HCT116 (cell line): Measurements from ENCODE around the gene UBE2O.

Experiments
- EZH2 ChIP-seq: fragments of 200-600 bp; sonication (generic); IDR thresholded peaks from 2 replicates; pipeline ENCODE4 v1.6.1; 2017; ENCODE audit warnings: antibody characterized with exemption, mixed run types
- POLR2A ChIP-seq: IDR thresholded peaks from 2 replicates; pipeline ENCODE4 v1.7.0; 2011; ENCODE audit warnings: borderline replicate concordance; ENCODE audit not compliant: insufficient read depth, insufficient read length; ENCODE audit errors: extremely low read depth
- POLR2AphosphoS5 ChIP-seq: IDR thresholded peaks from 2 replicates; pipeline ENCODE4 v1.6.1; 2011; ENCODE audit warnings: mild to moderate bottlenecking, low read depth, low read length, moderate library complexity
- SRF ChIP-seq: IDR thresholded peaks from 2 replicates; pipeline ENCODE4 v1.6.1; 2012; ENCODE audit warnings: low read depth
- YY1 ChIP-seq: IDR thresholded peaks from 2 replicates; pipeline ENCODE4 v1.6.1; 2011; ENCODE audit warnings: low read length, low read depth, moderate library complexity, mild to moderate bottlenecking; ENCODE audit not compliant: insufficient replicate concordance; ENCODE audit errors: extremely low read depth
- ZFX ChIP-seq: fragments of 450-650 bp; IDR thresholded peaks from 2 replicates; pipeline ENCODE4 v1.6.1; 2017
- TF ChIP-seq, protein P1 (sequence below): IDR thresholded peaks from 2 replicates; pipeline ENCODE4 v1.6.1; 2012; ENCODE audit warnings: low read depth
- TF ChIP-seq, protein P2 (sequence below), 3 experiments: fragments of 200-600 bp in 1 of 3; sonication (generic) in 1 of 3; IDR thresholded peaks in 2 of 3; conservative IDR thresholded peaks in 1 of 3; 2 replicates each; pipeline ENCODE4 v1.5.1; 2012 to 2017; ENCODE audit warnings: low read depth in 2 of 3, low read length in 2 of 3, antibody characterized with exemption in 1 of 3, borderline replicate concordance in 1 of 3, control low read depth in 1 of 3, mild to moderate bottlenecking in 1 of 3, mixed read lengths in 1 of 3, mixed run types in 1 of 3, moderate library complexity in 1 of 3; ENCODE audit not compliant: insufficient read depth in 1 of 3
- TF ChIP-seq, protein P3 (sequence below): IDR thresholded peaks from 2 replicates; pipeline ENCODE4 v1.6.1; 2012
- TF ChIP-seq, protein P4 (sequence below): IDR thresholded peaks from 2 replicates; pipeline ENCODE4 v1.6.1; 2011; ENCODE audit warnings: mild to moderate bottlenecking, low read length, moderate library complexity; ENCODE audit not compliant: insufficient replicate concordance; ENCODE audit errors: extremely low read depth

DNA sequence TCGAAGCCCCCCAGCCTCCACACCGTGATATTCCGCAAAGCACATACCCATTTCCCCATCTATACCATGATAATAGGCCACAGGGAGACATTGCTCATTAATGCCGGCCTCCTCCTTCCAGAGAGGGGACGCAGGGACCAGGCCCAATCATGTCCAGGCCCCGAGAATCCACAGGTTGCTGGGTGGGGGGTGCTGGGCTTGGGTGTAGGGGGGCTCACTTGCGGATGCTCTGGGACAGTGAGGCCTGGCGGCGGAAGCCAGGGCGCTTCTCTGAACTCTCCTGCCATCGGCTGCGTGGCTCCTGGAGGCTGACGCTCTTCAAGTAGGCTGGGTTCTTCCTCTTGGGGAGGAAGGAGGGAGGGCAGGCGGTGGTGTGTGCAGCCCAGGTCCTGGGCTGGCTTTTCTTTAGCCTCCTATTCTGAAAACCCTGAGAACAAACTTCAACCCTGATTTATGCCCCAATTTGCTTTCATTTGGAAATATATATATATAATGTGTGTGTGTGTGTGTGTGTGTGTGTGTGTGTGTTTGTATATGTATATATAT, 26.6 kb upstream of the UBE2O start:
- TF ChIP-seq, protein P1, sequence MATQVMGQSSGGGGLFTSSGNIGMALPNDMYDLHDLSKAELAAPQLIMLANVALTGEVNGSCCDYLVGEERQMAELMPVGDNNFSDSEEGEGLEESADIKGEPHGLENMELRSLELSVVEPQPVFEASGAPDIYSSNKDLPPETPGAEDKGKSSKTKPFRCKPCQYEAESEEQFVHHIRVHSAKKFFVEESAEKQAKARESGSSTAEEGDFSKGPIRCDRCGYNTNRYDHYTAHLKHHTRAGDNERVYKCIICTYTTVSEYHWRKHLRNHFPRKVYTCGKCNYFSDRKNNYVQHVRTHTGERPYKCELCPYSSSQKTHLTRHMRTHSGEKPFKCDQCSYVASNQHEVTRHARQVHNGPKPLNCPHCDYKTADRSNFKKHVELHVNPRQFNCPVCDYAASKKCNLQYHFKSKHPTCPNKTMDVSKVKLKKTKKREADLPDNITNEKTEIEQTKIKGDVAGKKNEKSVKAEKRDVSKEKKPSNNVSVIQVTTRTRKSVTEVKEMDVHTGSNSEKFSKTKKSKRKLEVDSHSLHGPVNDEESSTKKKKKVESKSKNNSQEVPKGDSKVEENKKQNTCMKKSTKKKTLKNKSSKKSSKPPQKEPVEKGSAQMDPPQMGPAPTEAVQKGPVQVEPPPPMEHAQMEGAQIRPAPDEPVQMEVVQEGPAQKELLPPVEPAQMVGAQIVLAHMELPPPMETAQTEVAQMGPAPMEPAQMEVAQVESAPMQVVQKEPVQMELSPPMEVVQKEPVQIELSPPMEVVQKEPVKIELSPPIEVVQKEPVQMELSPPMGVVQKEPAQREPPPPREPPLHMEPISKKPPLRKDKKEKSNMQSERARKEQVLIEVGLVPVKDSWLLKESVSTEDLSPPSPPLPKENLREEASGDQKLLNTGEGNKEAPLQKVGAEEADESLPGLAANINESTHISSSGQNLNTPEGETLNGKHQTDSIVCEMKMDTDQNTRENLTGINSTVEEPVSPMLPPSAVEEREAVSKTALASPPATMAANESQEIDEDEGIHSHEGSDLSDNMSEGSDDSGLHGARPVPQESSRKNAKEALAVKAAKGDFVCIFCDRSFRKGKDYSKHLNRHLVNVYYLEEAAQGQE, result no peak
- TF ChIP-seq, protein P2, sequence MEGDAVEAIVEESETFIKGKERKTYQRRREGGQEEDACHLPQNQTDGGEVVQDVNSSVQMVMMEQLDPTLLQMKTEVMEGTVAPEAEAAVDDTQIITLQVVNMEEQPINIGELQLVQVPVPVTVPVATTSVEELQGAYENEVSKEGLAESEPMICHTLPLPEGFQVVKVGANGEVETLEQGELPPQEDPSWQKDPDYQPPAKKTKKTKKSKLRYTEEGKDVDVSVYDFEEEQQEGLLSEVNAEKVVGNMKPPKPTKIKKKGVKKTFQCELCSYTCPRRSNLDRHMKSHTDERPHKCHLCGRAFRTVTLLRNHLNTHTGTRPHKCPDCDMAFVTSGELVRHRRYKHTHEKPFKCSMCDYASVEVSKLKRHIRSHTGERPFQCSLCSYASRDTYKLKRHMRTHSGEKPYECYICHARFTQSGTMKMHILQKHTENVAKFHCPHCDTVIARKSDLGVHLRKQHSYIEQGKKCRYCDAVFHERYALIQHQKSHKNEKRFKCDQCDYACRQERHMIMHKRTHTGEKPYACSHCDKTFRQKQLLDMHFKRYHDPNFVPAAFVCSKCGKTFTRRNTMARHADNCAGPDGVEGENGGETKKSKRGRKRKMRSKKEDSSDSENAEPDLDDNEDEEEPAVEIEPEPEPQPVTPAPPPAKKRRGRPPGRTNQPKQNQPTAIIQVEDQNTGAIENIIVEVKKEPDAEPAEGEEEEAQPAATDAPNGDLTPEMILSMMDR (IDR thresholded peaks at IDR 0.05 in 2 of 3, conservative IDR thresholded peaks at IDR 0.05 in 1 of 3; ENCODE audit: borderline replicate concordance in 1 of 3, insufficient read depth in 1 of 3, low read depth in 2 of 3, low read length in 2 of 3), result no peak
- TF ChIP-seq POLR2A (no peak), POLR2AphosphoS5 (no peak), EZH2 (no peak), SRF (no peak), YY1 (no peak), ZFX (no peak)
- TF ChIP-seq, protein P3, sequence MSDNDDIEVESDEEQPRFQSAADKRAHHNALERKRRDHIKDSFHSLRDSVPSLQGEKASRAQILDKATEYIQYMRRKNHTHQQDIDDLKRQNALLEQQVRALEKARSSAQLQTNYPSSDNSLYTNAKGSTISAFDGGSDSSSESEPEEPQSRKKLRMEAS, result no peak
- TF ChIP-seq, protein P4, sequence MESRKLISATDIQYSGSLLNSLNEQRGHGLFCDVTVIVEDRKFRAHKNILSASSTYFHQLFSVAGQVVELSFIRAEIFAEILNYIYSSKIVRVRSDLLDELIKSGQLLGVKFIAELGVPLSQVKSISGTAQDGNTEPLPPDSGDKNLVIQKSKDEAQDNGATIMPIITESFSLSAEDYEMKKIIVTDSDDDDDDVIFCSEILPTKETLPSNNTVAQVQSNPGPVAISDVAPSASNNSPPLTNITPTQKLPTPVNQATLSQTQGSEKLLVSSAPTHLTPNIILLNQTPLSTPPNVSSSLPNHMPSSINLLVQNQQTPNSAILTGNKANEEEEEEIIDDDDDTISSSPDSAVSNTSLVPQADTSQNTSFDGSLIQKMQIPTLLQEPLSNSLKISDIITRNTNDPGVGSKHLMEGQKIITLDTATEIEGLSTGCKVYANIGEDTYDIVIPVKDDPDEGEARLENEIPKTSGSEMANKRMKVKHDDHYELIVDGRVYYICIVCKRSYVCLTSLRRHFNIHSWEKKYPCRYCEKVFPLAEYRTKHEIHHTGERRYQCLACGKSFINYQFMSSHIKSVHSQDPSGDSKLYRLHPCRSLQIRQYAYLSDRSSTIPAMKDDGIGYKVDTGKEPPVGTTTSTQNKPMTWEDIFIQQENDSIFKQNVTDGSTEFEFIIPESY, result no peak
